ENCODE data around the gene PFDN1. TPM values are rescaled to one million over a fixed set of nuclear protein-coding genes. Genes with fewer than 3 reads are reported as not detected.

The PFDN1 gene
- total RNA-seq, 3 donors from 2014 or later (not counting 1 experiment from before 2014, with no cell fraction given), result 28.0 to 39.1 (median 37.6) TPM

- H3K4me1 ChIP-seq (ENCODE audit: control insufficient read depth, insufficient read depth, low read length), result peaks cover 10% of the 10 kb centered on the region
Measured at GRCh38 chr5:140322751-140323731, 20.1 kb upstream of the PFDN1 start.

GRCh38 chr5:140321796-140322195 is 18.9 kb upstream of the PFDN1 start:
- Mint-ChIP-seq H3K27ac (peak overlapping the region in 1 of 2 donors; percentile 14), H3K27me3 (ENCODE audit: low read depth in 2 of 2) (peaks cover 0 to 13% of the 10 kb centered on the region in 2 donors), H3K9me3 (no peaks in the 10 kb centered on the region), H3K4me3 (no peak overlapping the region), H3K4me1 (no peaks in the 10 kb centered on the region), H3K36me3 (no peaks in the 10 kb centered on the region)
- Histone ChIP-seq H3K4me3 (ENCODE audit: low read length) (no peak overlapping the region), H3K27ac (ENCODE audit: low read length) (no peak overlapping the region), H3K4me1 (ENCODE audit: control insufficient read depth, insufficient read depth, low read length) (peaks cover 10% of the 10 kb centered on the region), H3K36me3 (ENCODE audit: control insufficient read depth, insufficient read depth, low read length) (no peaks in the 10 kb centered on the region), H3K9me3 (ENCODE audit: control insufficient read depth, insufficient read depth, low read length) (no peaks in the 10 kb centered on the region), H3K27me3 (ENCODE audit: control insufficient read depth, insufficient read depth, low read length) (no peaks in the 10 kb centered on the region)
- 86% methylated on average over 2 of the region's 2 CpGs for WGBS (ENCODE audit: insufficient coverage)
- intact Hi-C loops (cut with micrococcal nuclease), result no loop called here
- no peak for DNase-seq
- peak; percentile 22 to 71 (median 49) for ATAC-seq
- no peak for TF ChIP-seq CTCF (IDR thresholded peaks at IDR 0.05)

More at GRCh38 chr5:140322751-140323731, 20.1 kb upstream of the PFDN1 start:
- TF ChIP-seq CTCF (IDR thresholded peaks at IDR 0.05), result no peak
- no peak overlapping the region for H3K27ac Mint-ChIP-seq
- H3K27me3 ChIP-seq (ENCODE audit: control insufficient read depth, insufficient read depth, low read length), result no peaks in the 10 kb centered on the region
- no peak overlapping the region for H3K4me3 ChIP-seq (ENCODE audit: low read length)
- ATAC-seq (no peak), DNase-seq (no peak)
- peaks cover 0 to 16% of the 10 kb centered on the region in 2 donors for H3K27me3 Mint-ChIP-seq (ENCODE audit: low read depth in 2 of 2)
- intact Hi-C loops (cut with micrococcal nuclease), result no loop called here
- 80% methylated on average over 8 of the region's 9 CpGs for WGBS (ENCODE audit: insufficient coverage)
- no peak overlapping the region for H3K4me3 Mint-ChIP-seq
- H3K27ac ChIP-seq (ENCODE audit: low read length), result no peak overlapping the region
- H3K9me3 Mint-ChIP-seq, result no peaks in the 10 kb centered on the region
- no peaks in the 10 kb centered on the region for H3K9me3 ChIP-seq (ENCODE audit: control insufficient read depth, insufficient read depth, low read length)
- H3K36me3 Mint-ChIP-seq, result no peaks in the 10 kb centered on the region
- H3K36me3 ChIP-seq (ENCODE audit: control insufficient read depth, insufficient read depth, low read length), result no peaks in the 10 kb centered on the region
- no peaks in the 10 kb centered on the region for H3K4me1 Mint-ChIP-seq

GRCh38 chr5:140319833-140320232 is 16.9 kb upstream of the PFDN1 start:
- intact Hi-C loops (cut with micrococcal nuclease), result no loop called here
- no peak for TF ChIP-seq CTCF (IDR thresholded peaks at IDR 0.05)
- no peaks in the 10 kb centered on the region for H3K27me3 ChIP-seq (ENCODE audit: control insufficient read depth, insufficient read depth, low read length)
- H3K4me1 Mint-ChIP-seq, result no peaks in the 10 kb centered on the region
- peaks cover 0 to 5% of the 10 kb centered on the region in 2 donors for H3K27me3 Mint-ChIP-seq (ENCODE audit: low read depth in 2 of 2)
- H3K9me3 Mint-ChIP-seq, result no peaks in the 10 kb centered on the region
- H3K4me3 ChIP-seq (ENCODE audit: low read length), result no peak overlapping the region
- WGBS (ENCODE audit: insufficient coverage), result 100% methylated on average over 1 of the region's 1 CpG
- H3K9me3 ChIP-seq (ENCODE audit: control insufficient read depth, insufficient read depth, low read length), result no peaks in the 10 kb centered on the region
- DNase-seq (no peak), ATAC-seq (no peak)
- no peak overlapping the region for H3K4me3 Mint-ChIP-seq
- peaks cover 10% of the 10 kb centered on the region for H3K4me1 ChIP-seq (ENCODE audit: control insufficient read depth, insufficient read depth, low read length)
- H3K36me3 ChIP-seq (ENCODE audit: control insufficient read depth, insufficient read depth, low read length), result no peaks in the 10 kb centered on the region
- H3K36me3 Mint-ChIP-seq, result no peaks in the 10 kb centered on the region
- no peak overlapping the region for H3K27ac ChIP-seq (ENCODE audit: low read length)
- no peak overlapping the region for H3K27ac Mint-ChIP-seq
